ENCODE measurements around the gene GLP2R. TPM values are rescaled to one million over a fixed set of nuclear protein-coding genes. Genes with fewer than 3 reads are reported as not detected.

GLP2R gene
- polyA plus RNA-seq, 3 donors, result 0.06 TPM; not detected in 2

- DNase-seq (ENCODE audit: extremely low read depth in 1 of 11, low read depth in 9 of 11, low spot score in 4 of 11), result no peak
These were observed 60.6 kb downstream of the GLP2R start for GRCh38 chr17:9886141-9886930.

- DNase-seq (ENCODE audit: extremely low read depth in 1 of 11, low read depth in 9 of 11, low spot score in 4 of 11), result no peak
These were observed 61.8 kb downstream of the GLP2R start for GRCh38 chr17:9887508-9887907.

- DNase-seq (ENCODE audit: extremely low read depth in 1 of 11, low read depth in 9 of 11, low spot score in 4 of 11), result no peak
These were observed 64.4 kb downstream of the GLP2R start for GRCh38 chr17:9890124-9890523.

GRCh38 chr17:9893411-9894012 is 67.8 kb downstream of the GLP2R start:
- no peak for DNase-seq (ENCODE audit: extremely low read depth in 1 of 11, low read depth in 9 of 11, low spot score in 4 of 11)

- no peak for DNase-seq (ENCODE audit: extremely low read depth in 1 of 11, low read depth in 9 of 11, low spot score in 4 of 11)
These were observed 68.5 kb downstream of the GLP2R start for GRCh38 chr17:9894231-9894630.

GRCh38 chr17:9895923-9896322 is 70.2 kb downstream of the GLP2R start:
- DNase-seq (ENCODE audit: extremely low read depth in 1 of 11, low read depth in 9 of 11, low spot score in 4 of 11), result no peak

GRCh38 chr17:9897372-9897968 is 71.7 kb downstream of the GLP2R start:
- DNase-seq (ENCODE audit: extremely low read depth in 1 of 11, low read depth in 9 of 11, low spot score in 4 of 11), result no peak

- DNase-seq (ENCODE audit: extremely low read depth in 1 of 11, low read depth in 9 of 11, low spot score in 4 of 11), result no peak
These were observed 73.1 kb downstream of the GLP2R start for GRCh38 chr17:9898812-9899211.

GRCh38 chr17:9899280-9900043 is 73.7 kb downstream of the GLP2R start:
- DNase-seq (ENCODE audit: extremely low read depth in 1 of 11, low read depth in 9 of 11, low spot score in 4 of 11), result no peak

GRCh38 chr17:9900044-9900594 is 74.4 kb downstream of the GLP2R start:
- DNase-seq (ENCODE audit: extremely low read depth in 1 of 11, low read depth in 9 of 11, low spot score in 4 of 11), result no peak

GRCh38 chr17:9900784-9901183 is 75.1 kb downstream of the GLP2R start:
- DNase-seq (ENCODE audit: extremely low read depth in 1 of 11, low read depth in 9 of 11, low spot score in 4 of 11), result peak in 4 of 11 donors; percentile 13 to 38 (median 32)

- no peak for DNase-seq (ENCODE audit: extremely low read depth in 1 of 11, low read depth in 9 of 11, low spot score in 4 of 11)
These were observed 76.4 kb downstream of the GLP2R start for GRCh38 chr17:9902120-9902519.

- no peak for DNase-seq (ENCODE audit: extremely low read depth in 1 of 11, low read depth in 9 of 11, low spot score in 4 of 11)
These were observed 78.8 kb downstream of the GLP2R start for GRCh38 chr17:9904277-9905077.

- DNase-seq (ENCODE audit: extremely low read depth in 1 of 11, low read depth in 9 of 11, low spot score in 4 of 11), result no peak
These were observed 79.3 kb downstream of the GLP2R start, which contains the start of gene RCVRN for GRCh38 chr17:9905078-9905415. Gene RCVRN (minus strand): TSS chr17:9905271. CDS start chr17:9905180, 91 bp downstream.

GRCh38 chr17:9905902-9906301 is 80.2 kb downstream of the GLP2R start:
- no peak for DNase-seq (ENCODE audit: extremely low read depth in 1 of 11, low read depth in 9 of 11, low spot score in 4 of 11)

- no peak for DNase-seq (ENCODE audit: extremely low read depth in 1 of 11, low read depth in 9 of 11, low spot score in 4 of 11)
These were observed 80.9 kb downstream of the GLP2R start for GRCh38 chr17:9906616-9907015.

- no peak for DNase-seq (ENCODE audit: extremely low read depth in 1 of 11, low read depth in 9 of 11, low spot score in 4 of 11)
These were observed 81.4 kb downstream of the GLP2R start for GRCh38 chr17:9907131-9907530.

GRCh38 chr17:9907883-9908648 is 82.3 kb downstream of the GLP2R start:
- DNase-seq (ENCODE audit: extremely low read depth in 1 of 11, low read depth in 9 of 11, low spot score in 4 of 11), result no peak

Measured in renal cortex interstitium (tissue), 11 donors.